ENCODE measurements around the gene FXYD6.
A peak's percentile ranks its signal among the peaks of the same experiment; 100 is the strongest.
"Not testable (repeated sequence)": the region's sequence is repeated elsewhere in the genome, so short reads cannot be mapped to it uniquely, and the experiment has no call there.

The FXYD6 gene

DNA sequence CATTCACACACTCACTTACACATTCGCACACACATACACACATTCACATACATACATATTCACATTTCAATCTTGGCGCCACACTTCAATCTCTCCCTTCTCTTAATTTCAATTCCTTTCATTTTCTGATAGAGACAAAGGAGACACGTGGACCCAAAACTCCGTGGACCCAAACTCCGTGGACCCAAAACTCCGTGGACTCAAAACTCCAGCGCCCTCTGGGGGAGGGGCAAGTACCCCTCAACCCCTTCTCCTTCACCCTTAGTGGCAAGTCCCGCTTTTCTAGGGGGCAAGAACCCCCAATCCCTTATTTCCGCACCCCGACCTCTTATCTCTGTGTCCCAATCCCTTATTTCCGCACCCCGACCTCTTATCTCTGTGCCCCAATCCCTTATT is 66.4 kb downstream of the FXYD6 start:
- FAIRE-seq: not testable (repeated sequence)

- FAIRE-seq: no peak
Observed at GRCh38 chr11:117809236-117810055, 67.0 kb downstream of the FXYD6 start.

DNA sequence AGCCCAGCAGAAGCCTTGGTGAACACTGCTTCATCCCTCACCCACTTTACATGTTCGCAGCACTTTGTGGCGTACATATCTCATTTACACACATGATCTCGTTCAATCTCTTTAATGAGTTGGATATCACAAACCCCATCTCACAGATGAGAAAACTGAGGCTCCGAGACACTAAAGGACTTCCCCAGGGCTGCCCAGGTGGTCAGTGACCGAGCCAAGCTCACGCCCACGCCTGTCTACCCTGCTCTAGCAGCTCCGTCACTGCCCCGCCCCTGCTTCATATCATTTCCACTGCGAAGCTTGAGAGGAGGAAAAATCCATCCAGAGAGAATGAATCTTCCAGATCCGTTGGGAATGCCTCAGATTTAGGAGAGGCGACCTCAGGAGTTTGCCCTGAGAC is 67.7 kb downstream of the FXYD6 start:
- FAIRE-seq: no peak

DNA sequence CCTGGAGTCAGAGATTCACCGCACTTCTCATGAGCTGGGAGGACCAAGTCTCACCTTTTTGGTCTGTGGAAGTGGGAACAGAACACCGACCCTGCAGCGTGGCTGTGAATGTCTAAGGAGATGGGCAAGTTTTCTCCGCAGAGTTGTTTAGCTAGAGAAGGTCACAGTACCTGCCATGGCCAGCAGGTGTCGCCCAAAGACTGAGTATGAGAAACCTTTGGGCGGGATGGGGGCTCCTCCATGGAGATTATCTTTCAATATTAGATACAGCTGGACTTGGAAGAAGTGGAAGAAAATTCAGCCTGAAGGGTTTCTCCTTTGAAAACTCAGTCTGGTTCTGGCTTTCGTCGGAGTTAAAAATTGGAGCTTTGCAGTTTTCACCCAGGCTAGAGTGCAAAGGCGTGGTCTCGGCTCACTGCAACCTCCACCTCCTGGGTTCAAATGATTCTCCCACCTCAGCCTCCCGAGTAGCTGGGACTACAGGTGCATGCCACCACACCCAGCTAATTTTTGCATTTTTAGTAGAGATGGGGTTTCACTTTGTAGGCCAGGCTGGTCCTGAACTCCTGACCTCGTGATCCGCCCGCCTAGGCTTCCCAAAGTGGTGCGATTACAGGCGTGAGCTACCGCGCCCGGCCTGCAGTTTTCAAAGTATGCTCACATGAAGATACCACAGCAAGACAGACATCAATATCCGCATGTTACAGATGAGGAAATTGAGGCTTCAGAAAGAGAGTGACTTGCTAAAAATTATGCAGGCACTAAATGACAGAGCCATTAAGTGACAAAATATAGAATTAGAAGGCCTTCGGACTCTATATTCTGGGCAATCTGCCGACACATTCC is 68.8 kb downstream of the FXYD6 start:
- FAIRE-seq: peak; percentile 17

GRCh38 chr11:117806846-117807245 is 69.6 kb downstream of the FXYD6 start:
- no peak for FAIRE-seq

DNA sequence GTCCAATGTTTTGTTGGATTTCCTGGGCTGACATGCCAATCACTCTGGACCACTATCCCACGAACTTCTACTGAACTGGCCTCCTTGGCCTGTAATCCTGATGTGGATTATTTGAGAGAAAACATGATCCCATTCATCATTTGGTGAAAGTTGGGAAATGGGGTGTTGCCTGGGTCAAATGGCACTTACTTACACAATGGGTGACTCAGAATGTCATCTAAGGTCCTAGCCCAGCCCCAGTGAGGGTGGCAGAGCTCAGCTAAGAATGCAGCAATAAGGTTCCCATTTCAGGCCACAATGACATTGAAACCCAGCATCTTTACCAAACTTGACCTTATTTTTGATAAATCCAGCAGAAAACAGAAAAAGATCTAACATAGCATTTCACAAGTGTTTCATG is 71.4 kb downstream of the FXYD6 start:
- FAIRE-seq: no peak

DNA sequence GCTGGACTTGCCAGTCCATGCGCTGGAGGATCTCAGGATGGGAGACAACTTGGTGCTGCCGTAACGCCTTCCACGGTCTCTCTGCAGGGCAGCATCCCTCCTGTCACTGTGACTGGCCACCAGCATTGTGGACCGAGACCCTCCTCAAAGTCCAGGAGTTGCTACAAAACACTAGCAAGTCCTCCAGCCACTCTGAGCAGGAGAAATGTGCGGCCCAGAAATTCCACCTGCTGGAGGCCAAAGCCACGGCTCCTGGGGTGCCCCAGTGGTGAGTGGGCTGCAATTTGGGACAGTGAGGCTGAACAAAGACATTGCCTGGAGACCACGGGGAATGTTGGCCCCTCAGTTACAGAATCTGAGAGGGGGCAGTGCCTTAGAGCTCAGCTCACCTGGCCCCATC is 72.6 kb downstream of the FXYD6 start:
- no peak for FAIRE-seq

DNA sequence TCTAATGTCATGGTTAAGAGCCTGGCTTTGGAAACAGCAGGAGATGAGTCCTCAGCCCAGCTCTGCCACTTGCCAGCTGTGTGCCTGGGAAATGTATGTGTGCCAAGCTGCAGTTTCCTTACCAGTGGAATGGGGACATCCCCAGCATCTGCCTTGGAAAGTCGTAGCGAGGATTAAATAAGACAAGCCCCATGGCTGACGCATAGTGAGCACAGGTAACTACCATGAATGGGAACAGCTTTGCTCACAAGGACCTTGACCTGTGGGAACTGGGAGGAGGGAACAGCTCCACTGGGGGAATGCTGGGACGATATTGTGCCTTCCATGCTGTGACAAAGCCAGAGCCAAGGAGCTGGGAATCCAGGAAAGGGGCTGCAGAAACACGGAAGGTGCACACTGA is 76.8 kb downstream of the FXYD6 start:
- FAIRE-seq: no peak

DNA sequence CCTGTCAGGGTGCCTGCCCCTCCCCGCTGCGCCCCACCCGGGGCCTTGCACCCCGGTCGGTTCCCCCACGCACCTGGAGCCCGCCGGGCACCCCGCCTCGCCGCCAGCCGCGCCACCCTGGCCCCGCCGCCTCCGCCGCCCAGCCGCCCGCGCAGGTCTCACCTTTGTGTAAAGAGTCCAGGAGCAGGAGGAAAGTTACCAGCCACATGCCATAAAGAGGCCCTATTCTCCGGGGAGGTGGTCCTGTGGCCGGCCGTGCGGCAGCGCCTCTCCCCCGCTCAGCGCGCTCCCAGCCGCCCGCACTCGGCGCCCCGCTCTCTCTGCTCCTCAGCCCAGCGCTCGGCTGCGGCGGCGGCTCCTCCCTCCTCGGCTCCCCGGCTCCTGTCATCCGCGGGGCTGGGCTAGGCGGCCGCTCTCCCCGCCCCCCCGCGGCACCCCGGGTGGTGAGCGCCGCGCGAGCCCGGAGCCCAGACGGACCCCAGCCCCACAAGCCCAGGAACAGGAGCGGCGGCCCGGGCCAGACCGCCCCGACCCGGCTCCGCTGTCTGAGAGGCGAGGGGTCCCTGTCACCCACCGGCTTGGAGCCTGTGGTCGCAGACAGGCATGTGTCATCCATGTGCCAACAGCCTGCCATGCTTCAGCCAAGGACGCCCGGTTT is 79.5 kb downstream of the FXYD6 start, which contains the start of gene DSCAML1:
Gene DSCAML1 (minus strand): TSS at position 345 of the 658 bp plus-strand sequence. CDS start 137 bp downstream, at position 208.
- FAIRE-seq: no peak

DNA sequence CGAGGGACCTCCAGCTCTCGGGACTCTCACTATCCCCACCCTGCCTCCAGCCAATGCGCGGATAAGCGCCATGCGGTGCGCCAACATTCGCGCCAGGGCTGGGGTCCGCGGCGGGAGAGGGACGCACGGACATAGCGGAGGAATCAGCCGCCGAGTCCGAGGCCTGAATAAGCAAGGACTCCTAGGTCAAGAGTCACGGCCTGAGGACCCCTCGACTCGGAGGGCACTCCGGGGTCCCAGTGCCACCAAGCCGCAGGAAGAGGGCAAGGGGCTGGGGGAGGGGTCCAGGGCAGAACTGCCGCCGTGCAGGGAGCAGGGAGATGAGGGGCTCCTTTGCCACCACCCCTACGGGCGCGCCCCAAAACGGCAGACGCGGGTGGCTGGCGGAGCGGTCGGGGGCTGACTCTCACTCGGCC is 80.0 kb downstream of the FXYD6 start:
- FAIRE-seq: no peak

GRCh38 chr11:117795638-117796455 is 80.6 kb downstream of the FXYD6 start:
- FAIRE-seq: no peak

GRCh38 chr11:117794772-117795629 is 81.5 kb downstream of the FXYD6 start:
- FAIRE-seq: no peak

GRCh38 chr11:117794135-117794534 is 82.3 kb downstream of the FXYD6 start:
- FAIRE-seq: no peak

GRCh38 chr11:117793583-117793982 is 82.9 kb downstream of the FXYD6 start:
- FAIRE-seq: no peak

DNA sequence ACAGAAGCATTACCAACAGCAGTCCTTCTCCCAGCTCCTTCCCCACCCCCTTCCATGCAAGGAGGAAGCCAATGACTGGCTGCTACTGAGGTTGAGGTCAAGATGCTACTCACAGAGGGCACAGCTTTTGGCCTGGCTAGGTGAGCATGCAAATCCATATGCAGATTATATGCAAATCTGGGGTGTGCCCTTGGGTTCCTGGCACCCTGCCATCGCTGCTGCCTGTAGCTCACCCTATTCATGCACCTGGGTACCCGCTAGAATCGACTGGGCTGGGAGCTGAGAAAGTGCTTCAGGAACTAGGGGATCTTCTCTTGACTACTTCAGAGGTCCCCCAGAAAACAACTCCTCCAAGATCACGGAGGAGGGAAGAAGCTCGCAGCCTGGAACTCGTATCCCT is 83.5 kb downstream of the FXYD6 start:
- no peak for FAIRE-seq

- FAIRE-seq: no peak
Observed at GRCh38 chr11:117792241-117792640, 84.2 kb downstream of the FXYD6 start.

- no peak for FAIRE-seq
Observed at GRCh38 chr11:117790279-117790678, 86.2 kb downstream of the FXYD6 start.

DNA sequence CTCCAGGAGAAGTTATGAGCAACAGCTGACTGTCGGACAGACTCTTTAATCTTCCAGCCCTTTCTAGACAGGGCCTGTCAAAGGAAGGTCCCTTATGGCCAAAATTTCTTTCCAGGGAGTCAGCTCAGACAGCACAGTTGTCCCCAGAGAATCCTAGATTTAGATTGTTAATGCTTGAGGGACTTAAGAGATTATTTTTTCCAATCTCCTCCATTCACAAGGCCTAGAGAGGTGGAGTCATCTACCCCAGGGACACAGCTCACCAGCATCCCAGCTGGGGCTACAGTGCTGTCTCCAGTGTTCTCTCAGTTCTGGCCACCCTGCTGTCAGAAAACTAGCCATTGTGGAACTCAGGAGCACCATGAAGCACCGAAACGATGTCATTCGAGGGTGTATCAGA is 87.2 kb downstream of the FXYD6 start:
- no peak for FAIRE-seq
